GM21717 (cell line): Measurements from ENCODE around the gene PIP4K2C.
"Not testable (repeated sequence)": the region's sequence is repeated elsewhere in the genome, so short reads cannot be mapped to it uniquely, and the experiment has no call there.

Source experiments
- ATAC-seq: cut with Tn5 transposase; IDR thresholded peaks from one replicate; pipeline ENCODE4 v1.9.1; 2021; ENCODE audit warnings: mild to moderate bottlenecking, moderate library complexity; ENCODE audit not compliant: unreplicated experiment

Gene PIP4K2C

GRCh38 chr12:57584050-57584449 lies 6.9 kb upstream of the PIP4K2C start:
- ATAC-seq: no peak

DNA sequence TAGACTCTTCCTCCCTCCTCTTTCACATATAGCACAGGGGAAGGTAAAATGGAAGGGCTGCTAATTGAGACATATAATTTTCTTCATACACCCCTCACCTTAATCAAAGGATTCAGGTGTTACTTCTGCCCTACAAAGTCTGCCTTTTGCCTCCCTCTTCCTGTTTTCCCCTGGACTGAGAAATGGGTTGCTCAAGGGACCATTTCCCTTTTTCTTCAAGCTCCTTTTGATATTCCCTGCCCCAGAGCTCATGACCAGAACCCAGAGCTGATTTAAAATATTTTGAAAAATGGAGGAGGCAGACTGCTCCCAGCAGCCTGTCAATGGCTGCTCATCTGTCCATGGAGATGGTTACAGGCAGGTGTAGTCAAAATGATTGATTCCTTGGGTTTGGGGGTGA lies 6.3 kb upstream of the PIP4K2C start:
- no peak for ATAC-seq

GRCh38 chr12:57585156-57585555 lies 5.8 kb upstream of the PIP4K2C start:
- no peak for ATAC-seq

- ATAC-seq: no peak
These were observed 4.9 kb upstream of the PIP4K2C start for GRCh38 chr12:57586128-57586527.

- no peak for ATAC-seq
These were observed 4.1 kb upstream of the PIP4K2C start for GRCh38 chr12:57586832-57587429.

DNA sequence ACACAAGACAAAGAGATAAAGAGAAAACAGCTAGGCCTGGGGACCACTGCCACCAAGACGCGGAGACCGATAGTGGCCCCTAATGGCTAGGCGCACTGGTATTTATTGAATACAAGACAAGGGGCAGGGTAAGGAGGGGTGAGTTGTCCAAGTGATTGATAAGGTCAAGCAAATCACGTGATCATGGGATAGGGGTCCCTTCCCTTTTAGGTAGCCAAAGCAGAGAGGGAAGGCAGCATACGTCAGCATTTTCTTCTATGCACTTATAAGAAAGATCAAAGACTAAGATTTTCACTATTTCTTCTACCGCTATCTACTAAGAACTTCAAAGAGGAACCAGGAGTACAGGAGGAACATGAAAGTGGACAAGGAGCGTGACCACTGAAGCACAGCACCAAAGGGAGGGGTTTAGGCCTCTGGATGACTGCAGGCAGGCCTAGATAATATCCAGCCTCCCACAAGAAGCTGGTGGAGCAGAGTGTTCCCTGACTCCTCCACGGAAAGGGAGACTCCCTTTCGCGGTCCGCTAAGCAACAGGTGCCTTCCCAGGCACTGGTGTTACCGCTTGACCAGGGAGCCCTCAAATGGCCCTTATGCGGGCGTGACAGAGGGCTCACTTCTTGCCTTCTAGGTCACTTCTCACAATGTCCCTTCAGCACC lies 1.9 kb upstream of the PIP4K2C start:
- not testable (repeated sequence) for ATAC-seq

DNA sequence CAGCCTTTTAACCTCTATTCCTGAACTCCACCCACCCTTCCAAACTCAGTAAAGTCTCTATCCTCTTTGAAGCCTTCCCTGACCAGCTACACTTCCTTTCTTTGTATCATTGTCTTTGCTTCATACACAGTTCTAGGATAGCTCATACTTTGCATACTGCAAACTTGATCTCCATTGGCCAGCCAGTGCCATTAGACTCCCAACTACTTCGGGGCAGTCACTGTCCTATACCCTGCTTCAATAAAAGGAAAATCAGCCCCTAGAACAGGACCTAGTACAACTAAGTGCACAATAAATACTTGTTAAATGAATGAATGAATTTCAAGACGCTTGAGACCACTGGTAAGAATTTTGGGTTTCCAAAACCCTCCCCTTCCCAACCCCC lies 521 bp upstream of the PIP4K2C start:
- no peak for ATAC-seq

DNA sequence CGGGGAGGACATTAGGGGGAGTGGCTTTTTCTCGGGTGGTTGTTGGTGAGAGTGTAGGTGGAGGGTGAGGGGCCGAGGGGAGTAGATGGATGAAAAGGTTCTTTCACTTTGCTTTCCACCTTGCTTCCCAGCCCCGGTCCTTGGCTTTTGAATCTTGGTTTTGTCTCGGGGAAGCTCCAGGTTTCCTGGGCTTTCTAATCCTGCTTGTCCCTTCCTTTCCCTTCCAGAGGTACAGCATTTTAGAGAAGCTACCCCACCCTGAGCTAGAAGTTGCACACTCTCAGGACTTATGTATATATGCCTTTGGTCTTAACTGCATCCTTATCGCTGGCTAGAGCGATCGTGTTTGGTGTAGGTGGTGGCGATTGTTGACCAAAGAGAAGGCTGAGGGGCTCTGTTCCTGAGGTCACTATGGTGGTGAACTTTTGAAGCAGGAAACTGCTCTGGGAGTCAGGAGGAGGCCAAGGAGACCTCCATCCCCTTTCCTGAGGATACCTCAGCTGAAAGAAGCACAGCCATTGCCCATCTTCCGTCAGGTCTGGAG lies 862 bp downstream of the PIP4K2C start:
- no peak for ATAC-seq

DNA sequence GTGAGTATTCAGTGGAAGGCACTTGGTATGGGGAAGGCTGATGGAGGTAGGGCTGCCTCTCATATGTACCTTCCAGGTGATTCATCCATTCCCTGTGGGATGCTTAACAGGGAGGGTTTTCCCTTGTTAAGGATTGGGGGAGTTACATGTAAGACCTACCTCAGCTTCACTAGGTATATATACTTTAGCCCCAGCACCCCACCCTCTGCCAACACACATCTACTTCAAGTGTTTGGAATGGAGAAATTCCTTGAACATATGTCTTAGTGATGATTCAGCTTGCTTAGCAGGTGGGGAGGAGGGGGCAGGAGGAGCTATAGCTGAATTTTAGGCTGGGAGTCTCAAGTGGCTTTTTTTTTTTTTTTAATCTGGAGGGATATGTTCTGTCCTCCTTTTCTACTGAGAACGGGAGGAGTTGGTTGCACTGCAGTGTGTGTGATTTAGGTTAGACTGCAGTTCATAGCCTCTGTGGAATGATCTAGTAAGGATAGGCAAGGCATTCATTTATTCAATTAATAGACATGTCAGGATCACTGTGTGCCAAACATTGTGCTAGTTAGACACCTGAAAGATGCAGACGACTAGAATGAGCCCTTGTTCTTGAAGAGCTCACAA lies 1.7 kb downstream of the PIP4K2C start:
- ATAC-seq: no peak

DNA sequence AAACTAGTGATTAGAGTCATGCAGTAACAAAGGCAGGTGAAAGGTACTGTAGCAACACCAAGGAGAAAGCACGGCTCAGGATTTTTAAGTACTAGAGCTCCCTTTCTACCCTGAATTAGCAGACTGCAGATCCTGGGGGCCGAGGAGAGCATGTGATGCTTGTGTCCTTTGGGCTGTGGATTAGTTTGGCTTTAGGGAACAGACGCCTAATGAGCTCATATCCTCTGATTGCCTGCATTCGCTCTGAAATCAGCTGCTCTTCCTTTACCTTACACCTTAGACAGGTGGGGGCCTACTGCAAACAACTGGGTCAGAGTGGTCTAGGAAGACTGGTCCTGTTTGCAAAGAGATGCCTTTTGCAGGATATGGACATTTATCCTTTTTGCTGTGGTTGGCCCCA lies 2.2 kb downstream of the PIP4K2C start:
- ATAC-seq: no peak

- no peak for ATAC-seq
These were observed 9.4 kb downstream of the PIP4K2C start for GRCh38 chr12:57600395-57600794.

GRCh38 chr12:57602544-57602943 lies 11.6 kb downstream of the PIP4K2C start:
- ATAC-seq: no peak

DNA sequence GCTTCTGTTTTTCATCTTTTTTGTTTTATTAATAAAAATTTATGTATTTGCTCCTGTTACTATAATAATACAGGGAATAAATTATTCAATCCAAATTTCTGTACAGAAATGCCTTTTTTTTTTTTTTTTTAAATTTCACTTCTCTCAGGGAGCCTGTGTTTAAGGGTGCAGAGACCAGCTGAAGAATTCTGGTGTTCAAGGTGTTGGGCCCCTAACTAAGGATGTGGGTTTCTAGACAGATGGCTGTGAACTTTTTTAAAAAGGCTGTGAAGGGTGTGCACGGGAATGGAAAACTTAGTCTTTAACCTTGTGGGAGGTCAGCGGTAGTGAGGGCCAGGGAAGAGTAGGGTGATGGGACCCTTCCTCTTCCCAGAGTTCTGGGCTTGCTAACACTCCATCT lies 12.3 kb downstream of the PIP4K2C start:
- no peak for ATAC-seq

GRCh38 chr12:57603815-57604453 lies 12.9 kb downstream of the PIP4K2C start:
- ATAC-seq: no peak

DNA sequence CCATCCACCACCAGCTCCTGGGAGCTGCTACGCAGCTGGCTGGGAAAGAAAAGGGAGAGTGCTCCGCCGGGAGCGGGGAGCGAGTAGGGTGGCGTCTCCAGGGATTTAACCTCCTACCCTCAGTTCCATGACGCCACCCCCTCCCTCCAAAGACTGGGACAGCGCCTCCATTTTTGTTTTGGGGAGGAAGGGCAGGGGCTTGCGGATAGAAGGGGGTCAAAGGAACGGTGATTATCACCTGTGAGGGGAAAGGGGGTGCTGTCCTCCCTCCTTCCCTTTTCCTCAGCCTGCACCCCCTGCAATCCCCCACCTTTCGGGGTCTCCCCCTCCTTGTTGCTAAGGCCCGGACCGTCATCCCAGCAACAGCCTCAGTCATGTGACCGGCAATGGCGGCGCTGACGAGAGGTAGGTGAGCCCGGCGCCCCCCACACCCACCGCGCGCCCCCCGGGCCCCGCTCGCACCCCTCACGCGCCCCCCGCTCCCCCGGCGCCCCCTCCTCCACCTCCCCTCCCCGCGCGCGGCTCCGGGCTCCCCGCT lies 13.5 kb downstream of the PIP4K2C start, which contains the start of gene DTX3:
Gene DTX3, plus strand, starts transcription at position 371 of the 538 bp plus-strand sequence. CDS start 1,694 bp downstream, outside the sequence.
- no peak for ATAC-seq

- ATAC-seq: no peak
These were observed 14.2 kb downstream of the PIP4K2C start for GRCh38 chr12:57604992-57605810.

DNA sequence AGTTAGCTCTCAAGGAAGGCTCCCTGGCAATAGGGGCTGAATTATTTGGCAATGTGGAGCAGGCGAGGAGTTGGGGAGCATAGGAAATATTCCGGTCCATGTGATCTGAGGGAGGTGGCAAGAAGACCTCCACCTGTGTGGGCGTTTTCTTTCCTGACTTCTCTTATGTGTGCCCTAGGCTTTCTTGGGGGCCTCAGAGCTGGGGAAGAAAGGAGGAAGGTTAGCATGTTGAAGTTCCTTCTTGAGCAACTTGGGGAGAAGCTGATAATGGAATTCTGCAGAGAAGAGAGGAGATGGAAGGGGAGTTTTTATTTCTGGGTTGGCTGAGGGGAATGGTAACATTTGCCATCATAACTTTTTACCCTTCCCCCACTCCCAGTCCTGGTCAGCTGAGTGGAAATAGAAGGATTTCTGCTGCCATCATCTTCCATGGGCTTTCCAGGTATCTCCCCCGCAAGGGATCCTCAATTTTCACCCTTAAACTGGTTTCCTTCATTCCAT lies 14.9 kb downstream of the PIP4K2C start:
- no peak for ATAC-seq

DNA sequence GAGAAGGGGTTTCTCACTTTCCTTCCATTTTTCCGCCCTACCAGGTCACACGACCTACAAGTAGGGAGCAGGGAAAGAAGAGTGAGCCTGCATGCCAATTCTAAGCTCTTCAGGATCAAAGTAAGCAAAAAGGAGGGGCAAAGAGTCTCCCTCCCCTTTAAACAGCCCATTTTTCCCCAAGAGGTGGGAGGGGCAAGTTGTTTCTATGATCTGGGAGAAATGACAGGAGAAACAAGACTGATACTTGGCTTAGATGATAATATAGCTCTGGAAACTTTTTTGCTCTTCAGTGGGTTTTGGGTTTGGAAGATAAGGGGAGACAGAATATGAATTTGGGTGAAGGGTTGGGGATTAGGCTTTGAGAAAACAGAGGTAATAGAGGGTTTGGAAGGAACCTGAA lies 15.4 kb downstream of the PIP4K2C start:
- ATAC-seq: no peak

- ATAC-seq: no peak
These were observed 15.8 kb downstream of the PIP4K2C start for GRCh38 chr12:57606821-57607220.

- ATAC-seq: no peak
These were observed 17.1 kb downstream of the PIP4K2C start for GRCh38 chr12:57607958-57608663.
